GM18873 (cell line): ENCODE results near the gene PRSS53.

Experiments
- ATAC-seq: cut with Tn5 transposase; IDR thresholded peaks from one replicate; pipeline ENCODE4 v1.9.1; 2021; ENCODE audit warnings: mild to moderate bottlenecking, moderate library complexity, moderate number of reproducible peaks; ENCODE audit not compliant: unreplicated experiment, low FRiP score

Gene PRSS53

GRCh38 chr16:31080035-31080629 is 8.6 kb downstream of the PRSS53 start:
- ATAC-seq, result no peak

- ATAC-seq, result no peak
Measured at GRCh38 chr16:31079342-31079944, 9.3 kb downstream of the PRSS53 start.

- ATAC-seq, result no peak
Measured at GRCh38 chr16:31078597-31079341, 10.0 kb downstream of the PRSS53 start.

DNA sequence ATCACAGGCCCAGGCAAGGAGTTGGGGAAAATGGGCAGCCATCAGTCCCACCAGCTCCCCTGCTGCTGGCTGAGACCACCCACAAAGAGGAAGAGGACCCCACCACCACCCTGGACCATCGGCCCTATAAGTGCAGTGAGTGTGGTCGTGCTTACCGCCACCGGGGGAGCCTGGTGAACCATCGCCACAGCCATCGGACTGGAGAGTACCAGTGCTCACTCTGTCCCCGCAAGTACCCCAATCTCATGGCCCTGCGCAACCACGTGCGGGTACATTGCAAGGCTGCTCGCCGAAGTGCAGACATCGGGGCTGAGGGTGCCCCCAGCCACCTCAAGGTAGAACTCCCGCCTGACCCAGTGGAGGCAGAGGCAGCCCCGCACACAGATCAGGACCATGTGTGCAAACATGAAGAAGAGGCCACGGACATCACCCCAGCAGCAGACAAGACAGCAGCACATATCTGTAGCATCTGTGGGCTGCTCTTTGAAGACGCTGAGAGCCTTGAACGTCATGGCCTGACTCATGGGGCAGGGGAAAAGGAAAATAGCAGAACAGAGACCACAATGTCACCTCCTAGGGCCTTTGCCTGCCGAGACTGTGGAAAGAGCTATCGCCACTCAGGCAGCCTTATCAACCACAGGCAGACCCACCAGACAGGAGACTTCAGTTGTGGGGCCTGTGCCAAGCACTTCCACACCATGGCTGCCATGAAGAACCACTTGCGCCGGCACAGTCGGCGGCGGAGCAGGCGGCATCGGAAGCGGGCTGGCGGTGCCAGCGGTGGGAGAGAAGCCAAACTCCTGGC is 10.9 kb downstream of the PRSS53 start:
- ATAC-seq, result no peak

DNA sequence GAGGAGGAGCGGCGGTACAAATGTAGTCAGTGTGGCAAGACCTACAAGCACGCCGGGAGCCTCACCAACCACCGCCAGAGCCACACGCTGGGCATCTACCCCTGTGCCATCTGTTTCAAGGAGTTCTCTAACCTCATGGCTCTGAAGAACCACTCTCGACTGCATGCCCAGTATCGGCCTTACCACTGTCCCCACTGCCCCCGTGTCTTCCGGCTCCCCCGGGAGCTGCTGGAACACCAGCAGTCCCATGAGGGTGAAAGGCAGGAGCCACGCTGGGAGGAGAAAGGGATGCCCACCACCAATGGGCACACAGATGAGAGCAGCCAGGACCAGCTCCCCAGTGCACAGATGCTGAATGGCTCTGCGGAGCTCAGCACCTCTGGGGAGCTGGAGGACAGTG is 11.7 kb downstream of the PRSS53 start:
- no peak for ATAC-seq

GRCh38 chr16:31076319-31076718 is 12.4 kb downstream of the PRSS53 start:
- ATAC-seq, result no peak

GRCh38 chr16:31074814-31075183 is 13.9 kb downstream of the PRSS53 start:
- ATAC-seq, result no peak

GRCh38 chr16:31073970-31074813 is 14.6 kb downstream of the PRSS53 start, which contains the start of the genes ZNF646 and ZNF668:
Gene ZNF646 (plus strand): TSS chr16:31074422. CDS start chr16:31076325, 1,903 bp downstream.
Gene ZNF668 (minus strand): TSS chr16:31074240. CDS start chr16:31064459, 9,781 bp downstream.
- ATAC-seq, result peak; percentile 61

GRCh38 chr16:31073142-31073969 is 15.4 kb downstream of the PRSS53 start:
- peak; percentile 46 for ATAC-seq

GRCh38 chr16:31072540-31073141 is 16.1 kb downstream of the PRSS53 start:
- ATAC-seq, result no peak

DNA sequence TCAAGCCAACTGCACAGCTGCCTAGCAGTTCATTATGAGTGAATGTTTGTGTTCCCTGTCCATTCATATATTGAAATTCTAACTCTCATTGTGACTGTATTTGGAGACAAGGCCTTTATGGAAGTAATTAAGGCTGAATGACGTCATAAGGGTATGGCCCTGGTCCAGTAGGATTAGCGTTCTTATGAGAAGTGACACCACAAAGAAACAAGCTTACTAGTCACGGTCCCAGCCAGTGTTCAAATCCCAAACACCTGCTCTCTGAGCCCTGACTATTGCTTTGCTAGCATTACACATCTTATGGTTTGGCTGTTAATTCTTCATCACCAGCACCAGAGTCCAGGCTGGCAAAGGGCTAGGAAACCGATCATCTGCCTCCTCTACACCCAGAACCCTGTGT is 16.9 kb downstream of the PRSS53 start:
- ATAC-seq, result no peak

- no peak for ATAC-seq
Measured at GRCh38 chr16:31067342-31067741, 21.4 kb downstream of the PRSS53 start.

DNA sequence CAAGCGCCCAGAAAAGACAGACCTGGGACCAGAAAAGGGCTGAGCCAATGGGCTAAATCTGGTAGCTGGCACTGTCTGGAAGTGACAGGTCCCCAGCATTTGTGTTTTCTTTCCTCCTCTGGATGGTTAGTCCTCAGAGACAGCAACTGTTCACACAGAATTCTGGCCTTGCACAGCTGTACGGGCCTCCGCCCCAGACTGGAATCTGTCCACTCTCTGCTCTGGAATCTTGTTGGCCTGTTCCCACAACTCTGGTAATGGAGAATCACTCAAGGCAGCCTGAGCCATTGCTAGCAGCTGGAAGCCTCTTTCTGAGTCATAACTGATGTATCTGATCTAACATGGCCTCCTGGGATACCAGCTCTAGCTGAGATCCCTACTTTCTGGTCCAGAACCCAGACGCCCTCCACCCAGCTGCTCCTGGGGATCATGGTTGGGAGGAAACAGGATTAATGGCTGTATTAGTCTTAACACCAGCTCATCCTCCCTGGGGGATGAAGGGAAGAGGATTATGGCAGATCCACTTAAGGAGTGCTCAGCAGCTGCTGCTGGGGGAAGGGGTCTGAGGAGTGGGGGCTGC is 23.8 kb downstream of the PRSS53 start:
- no peak for ATAC-seq

DNA sequence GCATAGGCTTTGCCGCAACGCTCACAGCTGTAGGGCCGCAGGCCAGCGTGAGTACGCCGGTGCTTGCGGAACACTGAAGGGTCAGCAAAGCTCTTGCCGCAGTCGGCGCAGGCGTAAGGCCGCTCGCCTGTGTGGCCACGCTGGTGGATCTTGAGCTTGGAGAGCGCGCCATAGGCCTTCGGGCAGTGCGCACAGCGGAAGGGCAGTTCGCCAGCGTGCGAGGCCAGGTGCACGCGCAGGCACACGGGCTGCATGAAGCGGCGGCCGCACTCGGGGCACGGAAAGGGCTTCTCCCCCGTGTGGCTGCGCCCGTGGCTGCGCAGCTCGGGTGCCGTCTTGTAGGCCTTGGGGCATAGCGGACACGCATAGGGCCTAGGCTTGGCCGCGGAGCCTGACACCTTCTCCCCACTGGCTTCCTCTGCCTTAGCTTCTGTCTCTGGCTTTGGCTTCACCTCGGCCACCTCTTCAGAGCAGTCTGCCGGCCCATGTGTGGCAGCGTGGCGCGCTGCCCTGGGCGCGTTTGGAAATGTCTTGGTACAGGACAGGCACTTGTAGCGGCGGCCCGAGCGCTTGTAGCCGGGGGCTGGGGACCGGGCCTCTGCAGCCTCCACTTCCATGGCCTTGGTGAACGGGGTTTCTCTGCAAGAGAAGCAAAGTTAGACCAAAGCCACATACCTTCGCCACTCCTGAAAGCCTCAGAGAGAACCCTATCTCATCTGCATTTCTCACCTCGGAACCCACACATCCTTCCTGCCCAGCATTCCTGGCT is 24.7 kb downstream of the PRSS53 start:
- ATAC-seq, result no peak

GRCh38 chr16:31063495-31063842 is 25.3 kb downstream of the PRSS53 start:
- no peak for ATAC-seq

DNA sequence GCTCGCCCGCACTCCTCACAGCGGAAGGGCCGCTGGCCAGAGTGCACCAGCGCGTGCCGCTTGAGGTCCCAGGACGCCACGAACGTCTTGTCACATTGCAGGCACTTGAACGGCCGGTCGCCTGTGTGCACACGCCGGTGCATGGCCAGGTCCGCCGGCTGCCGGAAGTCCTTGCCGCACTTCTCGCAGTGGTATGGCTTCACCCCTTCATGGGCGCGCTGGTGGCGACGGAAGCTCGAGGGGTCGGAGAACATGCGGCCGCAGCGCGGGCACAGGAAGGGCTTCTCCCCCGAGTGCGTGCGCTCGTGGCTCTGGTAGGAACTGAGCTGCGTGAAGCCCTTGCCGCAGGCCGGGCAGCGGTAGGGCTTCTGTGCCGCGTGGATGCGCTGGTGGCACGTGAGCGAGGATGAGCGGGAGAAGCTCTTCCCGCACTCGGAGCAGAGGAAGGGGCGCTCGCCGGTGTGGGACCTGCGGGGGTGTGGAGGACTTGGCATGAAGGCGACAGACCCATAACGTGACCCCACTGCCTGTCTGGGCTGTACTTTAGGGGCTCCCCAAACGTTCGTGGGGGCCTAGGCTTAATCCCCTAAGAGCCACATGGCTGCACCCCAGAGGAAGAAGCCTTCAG is 26.8 kb downstream of the PRSS53 start:
- no peak for ATAC-seq

- ATAC-seq, result no peak
Measured at GRCh38 chr16:31061126-31061812, 27.5 kb downstream of the PRSS53 start.
